Measurements from ENCODE around the gene ZNF200. TPM values are rescaled to one million over a fixed set of nuclear protein-coding genes. Genes with fewer than 3 reads are reported as not detected.

The ZNF200 gene
- total RNA-seq, 1 donor from 2014 or later: 9.0 TPM

DNA sequence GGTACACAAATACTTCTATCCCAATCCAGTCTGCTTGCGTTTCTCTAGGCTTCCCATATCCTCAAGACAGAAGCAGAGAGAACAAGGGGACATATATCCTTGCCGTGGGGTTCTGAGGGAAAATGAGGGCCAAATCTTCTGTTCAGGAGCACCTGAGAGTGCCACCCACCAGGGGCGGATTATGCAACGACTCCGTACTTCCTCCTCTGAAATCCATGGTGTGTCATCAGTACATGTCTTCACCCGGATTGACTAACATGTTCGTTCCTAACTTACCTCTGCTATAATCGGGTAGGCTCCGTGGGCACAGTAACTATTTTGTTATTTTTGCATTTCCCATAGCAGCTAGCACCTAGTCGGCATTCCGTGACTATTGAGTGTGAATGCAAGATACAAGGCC lies 7.8 kb upstream of the ZNF200 start:
- Mint-ChIP-seq H3K4me3 (ENCODE audit: unreplicated experiment) (no peak overlapping the region), H3K27me3 (ENCODE audit: unreplicated experiment) (peaks cover 16% of the 10 kb centered on the region), H3K36me3 (ENCODE audit: unreplicated experiment) (no peaks in the 10 kb centered on the region), H3K9me3 (ENCODE audit: unreplicated experiment) (no peaks in the 10 kb centered on the region), H3K27ac (ENCODE audit: unreplicated experiment) (no peak overlapping the region), H3K4me1 (ENCODE audit: unreplicated experiment) (no peaks in the 10 kb centered on the region)
- TF ChIP-seq, protein P1, sequence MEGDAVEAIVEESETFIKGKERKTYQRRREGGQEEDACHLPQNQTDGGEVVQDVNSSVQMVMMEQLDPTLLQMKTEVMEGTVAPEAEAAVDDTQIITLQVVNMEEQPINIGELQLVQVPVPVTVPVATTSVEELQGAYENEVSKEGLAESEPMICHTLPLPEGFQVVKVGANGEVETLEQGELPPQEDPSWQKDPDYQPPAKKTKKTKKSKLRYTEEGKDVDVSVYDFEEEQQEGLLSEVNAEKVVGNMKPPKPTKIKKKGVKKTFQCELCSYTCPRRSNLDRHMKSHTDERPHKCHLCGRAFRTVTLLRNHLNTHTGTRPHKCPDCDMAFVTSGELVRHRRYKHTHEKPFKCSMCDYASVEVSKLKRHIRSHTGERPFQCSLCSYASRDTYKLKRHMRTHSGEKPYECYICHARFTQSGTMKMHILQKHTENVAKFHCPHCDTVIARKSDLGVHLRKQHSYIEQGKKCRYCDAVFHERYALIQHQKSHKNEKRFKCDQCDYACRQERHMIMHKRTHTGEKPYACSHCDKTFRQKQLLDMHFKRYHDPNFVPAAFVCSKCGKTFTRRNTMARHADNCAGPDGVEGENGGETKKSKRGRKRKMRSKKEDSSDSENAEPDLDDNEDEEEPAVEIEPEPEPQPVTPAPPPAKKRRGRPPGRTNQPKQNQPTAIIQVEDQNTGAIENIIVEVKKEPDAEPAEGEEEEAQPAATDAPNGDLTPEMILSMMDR (IDR thresholded peaks at IDR 0.05): no peak
- no peak for DNase-seq (ENCODE audit: extremely low spot score, unreplicated experiment)

DNA sequence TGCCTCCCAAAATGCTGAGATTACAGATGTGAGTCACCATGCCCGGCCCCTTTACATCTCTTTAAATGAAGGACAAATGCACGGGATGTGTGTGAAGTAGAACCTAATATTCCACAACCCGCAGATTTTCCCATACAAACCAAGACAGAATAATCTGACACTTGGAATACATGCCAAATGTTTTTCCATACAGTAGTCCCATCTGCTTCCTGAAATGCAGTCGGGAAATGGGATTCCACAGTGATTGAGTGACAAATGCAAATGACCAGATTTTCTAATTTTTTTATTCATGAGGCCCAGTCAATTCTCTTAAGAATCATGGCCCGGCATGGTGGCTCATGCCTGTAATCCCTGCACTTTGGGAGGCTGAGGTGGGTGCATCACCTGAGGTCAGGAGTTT lies 6.8 kb upstream of the ZNF200 start:
- H3K9me3 Mint-ChIP-seq (ENCODE audit: unreplicated experiment): no peaks in the 10 kb centered on the region
- no peak for DNase-seq (ENCODE audit: extremely low spot score, unreplicated experiment)
- no peaks in the 10 kb centered on the region for H3K4me1 Mint-ChIP-seq (ENCODE audit: unreplicated experiment)
- peaks cover 16% of the 10 kb centered on the region for H3K27me3 Mint-ChIP-seq (ENCODE audit: unreplicated experiment)
- H3K4me3 Mint-ChIP-seq (ENCODE audit: unreplicated experiment): no peak overlapping the region
- H3K27ac Mint-ChIP-seq (ENCODE audit: unreplicated experiment): no peak overlapping the region
- TF ChIP-seq, protein P1 (IDR thresholded peaks at IDR 0.05): no peak
- H3K36me3 Mint-ChIP-seq (ENCODE audit: unreplicated experiment): no peaks in the 10 kb centered on the region

DNA sequence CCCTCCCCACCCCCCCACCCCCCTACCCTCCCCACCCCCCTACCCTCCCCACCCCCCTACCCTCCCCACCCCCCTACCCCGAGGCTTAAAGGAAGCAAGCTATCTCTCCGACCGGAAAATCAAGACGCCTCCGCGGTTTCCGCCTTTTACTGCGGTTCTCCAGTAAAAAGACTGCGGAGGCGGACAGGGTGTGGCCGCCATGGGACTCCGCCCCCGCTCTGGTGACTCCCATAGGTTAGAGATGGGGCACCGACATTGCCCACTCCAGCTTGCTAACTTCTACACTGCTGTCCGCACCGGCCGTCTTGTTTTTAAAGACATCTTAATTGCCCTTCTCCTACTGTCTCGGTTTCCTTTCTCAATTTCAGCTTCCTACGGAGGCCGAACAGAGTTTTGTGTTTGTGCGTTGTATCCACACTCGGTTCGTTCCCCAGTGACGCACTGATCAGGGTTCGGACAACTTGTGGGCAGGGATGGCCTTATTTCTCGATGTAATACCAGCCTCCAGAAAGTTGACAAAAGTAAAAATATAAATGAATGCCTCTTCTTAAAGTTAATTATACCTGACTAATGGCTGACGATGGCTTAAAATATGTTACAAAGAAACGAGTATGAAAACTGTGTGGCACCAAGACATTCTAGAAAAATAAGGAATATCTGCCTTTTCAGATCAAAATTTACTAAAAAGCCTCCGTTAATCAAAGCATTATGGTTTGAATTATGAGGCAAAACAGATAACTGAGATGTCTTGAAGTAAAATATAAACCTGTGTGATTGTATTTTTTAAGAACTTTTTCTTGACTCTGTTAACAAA lies 1.1 kb upstream of the ZNF200 start:
- peak overlapping the region; percentile 63 for H3K4me3 Mint-ChIP-seq (ENCODE audit: unreplicated experiment)
- H3K9me3 Mint-ChIP-seq (ENCODE audit: unreplicated experiment): peaks cover 16% of the 10 kb centered on the region
- peaks cover 13% of the 10 kb centered on the region for H3K4me1 Mint-ChIP-seq (ENCODE audit: unreplicated experiment)
- peaks cover 6% of the 10 kb centered on the region for H3K27me3 Mint-ChIP-seq (ENCODE audit: unreplicated experiment)
- TF ChIP-seq, protein P1 (IDR thresholded peaks at IDR 0.05): no peak
- peaks cover 20% of the 10 kb centered on the region for H3K36me3 Mint-ChIP-seq (ENCODE audit: unreplicated experiment)
- no peak for DNase-seq (ENCODE audit: extremely low spot score, unreplicated experiment)
- peak overlapping the region; percentile 19 for H3K27ac Mint-ChIP-seq (ENCODE audit: unreplicated experiment)

DNA sequence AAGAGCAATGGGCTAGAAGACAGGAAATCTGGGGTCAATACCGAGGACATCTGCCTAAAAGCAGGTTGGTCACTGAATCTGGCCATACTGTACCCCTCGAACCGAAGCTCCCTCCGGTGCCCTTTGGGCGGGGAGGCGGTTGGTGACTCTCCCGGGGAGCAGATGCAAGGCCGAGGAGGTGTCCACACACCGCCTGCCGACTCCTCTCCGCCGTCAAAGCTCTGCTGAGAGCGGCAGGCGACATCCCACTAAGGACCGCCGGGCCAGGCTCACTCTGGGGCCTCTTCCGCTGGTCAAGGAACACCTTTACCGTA lies 458 bp downstream of the ZNF200 start:
- TF ChIP-seq, protein P1 (IDR thresholded peaks at IDR 0.05): no peak
- no peaks in the 10 kb centered on the region for H3K27me3 Mint-ChIP-seq (ENCODE audit: unreplicated experiment)
- peaks cover 32% of the 10 kb centered on the region for H3K36me3 Mint-ChIP-seq (ENCODE audit: unreplicated experiment)
- H3K9me3 Mint-ChIP-seq (ENCODE audit: unreplicated experiment): peaks cover 26% of the 10 kb centered on the region
- peak overlapping the region; percentile 94 for H3K4me3 Mint-ChIP-seq (ENCODE audit: unreplicated experiment)
- peak overlapping the region; percentile 99 for H3K27ac Mint-ChIP-seq (ENCODE audit: unreplicated experiment)
- DNase-seq (ENCODE audit: extremely low spot score, unreplicated experiment): no peak
- peaks cover 13% of the 10 kb centered on the region for H3K4me1 Mint-ChIP-seq (ENCODE audit: unreplicated experiment)

DNA sequence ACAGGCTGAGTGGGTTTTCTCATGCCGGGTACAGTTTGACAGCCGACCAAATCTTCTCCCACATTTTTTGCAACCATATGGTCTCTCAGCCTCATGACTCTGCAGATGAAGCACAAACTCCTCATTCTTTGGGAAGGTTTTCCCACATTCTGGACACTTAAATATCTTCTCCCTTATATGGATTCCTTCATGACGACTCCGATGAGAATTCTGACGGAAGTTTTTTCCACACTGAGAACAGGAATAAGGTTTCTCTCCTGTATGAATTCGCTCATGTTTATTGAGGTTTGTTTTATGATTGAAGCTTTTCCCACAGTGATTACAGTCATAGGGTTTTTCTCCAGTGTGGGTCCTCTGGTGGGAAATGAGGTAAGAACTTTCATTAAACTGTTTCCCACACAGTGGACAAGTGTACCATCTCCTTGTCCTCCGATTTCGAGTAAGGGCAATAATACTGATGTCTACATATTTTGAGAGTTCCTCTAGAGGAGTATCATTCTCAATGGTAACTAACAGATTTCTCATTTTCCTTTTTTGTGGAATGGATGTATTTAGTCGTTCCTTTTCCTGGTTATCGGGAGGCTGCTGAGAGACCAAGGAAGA lies 10.9 kb downstream of the ZNF200 start:
- TF ChIP-seq, protein P1 (IDR thresholded peaks at IDR 0.05): no peak
- Mint-ChIP-seq H3K27me3 (ENCODE audit: unreplicated experiment) (no peaks in the 10 kb centered on the region), H3K4me3 (ENCODE audit: unreplicated experiment) (no peak overlapping the region), H3K27ac (ENCODE audit: unreplicated experiment) (no peak overlapping the region), H3K9me3 (ENCODE audit: unreplicated experiment) (peaks cover 43% of the 10 kb centered on the region), H3K36me3 (ENCODE audit: unreplicated experiment) (peaks cover 71% of the 10 kb centered on the region), H3K4me1 (ENCODE audit: unreplicated experiment) (no peaks in the 10 kb centered on the region)
- DNase-seq (ENCODE audit: extremely low spot score, unreplicated experiment): no peak
